ENCODE measurements around the gene RET. TPM values are rescaled to one million over a fixed set of nuclear protein-coding genes. Genes with fewer than 3 reads are reported as not detected.

The RET gene
- total and polyA plus RNA-seq, 2 of the 8 experiments (the other 6 are each of a cell fraction or from before 2014, with no cell fraction given): 6.7 to 8.4 TPM

DNA sequence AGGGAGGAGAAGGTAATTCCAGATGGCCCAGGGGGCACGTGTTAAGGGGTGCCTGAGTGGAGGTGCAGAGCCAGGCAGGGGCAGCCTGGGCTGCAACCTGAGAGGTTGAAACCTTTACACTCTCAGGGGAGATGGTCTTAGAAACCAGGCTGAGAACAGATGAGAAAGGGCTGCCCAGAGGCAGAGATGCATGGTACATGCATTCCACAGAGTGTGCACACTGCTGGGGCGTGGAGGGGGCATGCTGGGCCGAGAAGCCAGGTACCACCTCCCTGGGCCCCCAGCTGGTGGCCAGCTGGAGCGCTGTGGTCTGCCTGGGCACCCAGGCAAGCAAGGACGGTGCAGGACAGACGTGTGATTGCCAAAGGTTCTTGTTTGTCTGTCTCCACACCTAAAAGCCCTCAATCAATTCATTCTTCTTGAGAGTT, 47.2 kb downstream of the RET start (continued):
- TF ChIP-seq, protein P1, sequence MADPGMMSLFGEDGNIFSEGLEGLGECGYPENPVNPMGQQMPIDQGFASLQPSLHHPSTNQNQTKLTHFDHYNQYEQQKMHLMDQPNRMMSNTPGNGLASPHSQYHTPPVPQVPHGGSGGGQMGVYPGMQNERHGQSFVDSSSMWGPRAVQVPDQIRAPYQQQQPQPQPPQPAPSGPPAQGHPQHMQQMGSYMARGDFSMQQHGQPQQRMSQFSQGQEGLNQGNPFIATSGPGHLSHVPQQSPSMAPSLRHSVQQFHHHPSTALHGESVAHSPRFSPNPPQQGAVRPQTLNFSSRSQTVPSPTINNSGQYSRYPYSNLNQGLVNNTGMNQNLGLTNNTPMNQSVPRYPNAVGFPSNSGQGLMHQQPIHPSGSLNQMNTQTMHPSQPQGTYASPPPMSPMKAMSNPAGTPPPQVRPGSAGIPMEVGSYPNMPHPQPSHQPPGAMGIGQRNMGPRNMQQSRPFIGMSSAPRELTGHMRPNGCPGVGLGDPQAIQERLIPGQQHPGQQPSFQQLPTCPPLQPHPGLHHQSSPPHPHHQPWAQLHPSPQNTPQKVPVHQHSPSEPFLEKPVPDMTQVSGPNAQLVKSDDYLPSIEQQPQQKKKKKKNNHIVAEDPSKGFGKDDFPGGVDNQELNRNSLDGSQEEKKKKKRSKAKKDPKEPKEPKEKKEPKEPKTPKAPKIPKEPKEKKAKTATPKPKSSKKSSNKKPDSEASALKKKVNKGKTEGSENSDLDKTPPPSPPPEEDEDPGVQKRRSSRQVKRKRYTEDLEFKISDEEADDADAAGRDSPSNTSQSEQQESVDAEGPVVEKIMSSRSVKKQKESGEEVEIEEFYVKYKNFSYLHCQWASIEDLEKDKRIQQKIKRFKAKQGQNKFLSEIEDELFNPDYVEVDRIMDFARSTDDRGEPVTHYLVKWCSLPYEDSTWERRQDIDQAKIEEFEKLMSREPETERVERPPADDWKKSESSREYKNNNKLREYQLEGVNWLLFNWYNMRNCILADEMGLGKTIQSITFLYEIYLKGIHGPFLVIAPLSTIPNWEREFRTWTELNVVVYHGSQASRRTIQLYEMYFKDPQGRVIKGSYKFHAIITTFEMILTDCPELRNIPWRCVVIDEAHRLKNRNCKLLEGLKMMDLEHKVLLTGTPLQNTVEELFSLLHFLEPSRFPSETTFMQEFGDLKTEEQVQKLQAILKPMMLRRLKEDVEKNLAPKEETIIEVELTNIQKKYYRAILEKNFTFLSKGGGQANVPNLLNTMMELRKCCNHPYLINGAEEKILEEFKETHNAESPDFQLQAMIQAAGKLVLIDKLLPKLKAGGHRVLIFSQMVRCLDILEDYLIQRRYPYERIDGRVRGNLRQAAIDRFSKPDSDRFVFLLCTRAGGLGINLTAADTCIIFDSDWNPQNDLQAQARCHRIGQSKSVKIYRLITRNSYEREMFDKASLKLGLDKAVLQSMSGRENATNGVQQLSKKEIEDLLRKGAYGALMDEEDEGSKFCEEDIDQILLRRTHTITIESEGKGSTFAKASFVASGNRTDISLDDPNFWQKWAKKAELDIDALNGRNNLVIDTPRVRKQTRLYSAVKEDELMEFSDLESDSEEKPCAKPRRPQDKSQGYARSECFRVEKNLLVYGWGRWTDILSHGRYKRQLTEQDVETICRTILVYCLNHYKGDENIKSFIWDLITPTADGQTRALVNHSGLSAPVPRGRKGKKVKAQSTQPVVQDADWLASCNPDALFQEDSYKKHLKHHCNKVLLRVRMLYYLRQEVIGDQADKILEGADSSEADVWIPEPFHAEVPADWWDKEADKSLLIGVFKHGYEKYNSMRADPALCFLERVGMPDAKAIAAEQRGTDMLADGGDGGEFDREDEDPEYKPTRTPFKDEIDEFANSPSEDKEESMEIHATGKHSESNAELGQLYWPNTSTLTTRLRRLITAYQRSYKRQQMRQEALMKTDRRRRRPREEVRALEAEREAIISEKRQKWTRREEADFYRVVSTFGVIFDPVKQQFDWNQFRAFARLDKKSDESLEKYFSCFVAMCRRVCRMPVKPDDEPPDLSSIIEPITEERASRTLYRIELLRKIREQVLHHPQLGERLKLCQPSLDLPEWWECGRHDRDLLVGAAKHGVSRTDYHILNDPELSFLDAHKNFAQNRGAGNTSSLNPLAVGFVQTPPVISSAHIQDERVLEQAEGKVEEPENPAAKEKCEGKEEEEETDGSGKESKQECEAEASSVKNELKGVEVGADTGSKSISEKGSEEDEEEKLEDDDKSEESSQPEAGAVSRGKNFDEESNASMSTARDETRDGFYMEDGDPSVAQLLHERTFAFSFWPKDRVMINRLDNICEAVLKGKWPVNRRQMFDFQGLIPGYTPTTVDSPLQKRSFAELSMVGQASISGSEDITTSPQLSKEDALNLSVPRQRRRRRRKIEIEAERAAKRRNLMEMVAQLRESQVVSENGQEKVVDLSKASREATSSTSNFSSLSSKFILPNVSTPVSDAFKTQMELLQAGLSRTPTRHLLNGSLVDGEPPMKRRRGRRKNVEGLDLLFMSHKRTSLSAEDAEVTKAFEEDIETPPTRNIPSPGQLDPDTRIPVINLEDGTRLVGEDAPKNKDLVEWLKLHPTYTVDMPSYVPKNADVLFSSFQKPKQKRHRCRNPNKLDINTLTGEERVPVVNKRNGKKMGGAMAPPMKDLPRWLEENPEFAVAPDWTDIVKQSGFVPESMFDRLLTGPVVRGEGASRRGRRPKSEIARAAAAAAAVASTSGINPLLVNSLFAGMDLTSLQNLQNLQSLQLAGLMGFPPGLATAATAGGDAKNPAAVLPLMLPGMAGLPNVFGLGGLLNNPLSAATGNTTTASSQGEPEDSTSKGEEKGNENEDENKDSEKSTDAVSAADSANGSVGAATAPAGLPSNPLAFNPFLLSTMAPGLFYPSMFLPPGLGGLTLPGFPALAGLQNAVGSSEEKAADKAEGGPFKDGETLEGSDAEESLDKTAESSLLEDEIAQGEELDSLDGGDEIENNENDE (IDR thresholded peaks at IDR 0.05; ENCODE audit: insufficient replicate concordance, low read length): no peak
- TF ChIP-seq SP2 (IDR thresholded peaks at IDR 0.05; ENCODE audit: low read length) (no peak), ASH2L (IDR thresholded peaks at IDR 0.05; ENCODE audit: low read length) (no peak), SRF (IDR thresholded peaks at IDR 0.05; ENCODE audit: low read depth, low read length) (no peak), CTBP2 (IDR thresholded peaks at IDR 0.05; ENCODE audit: borderline replicate concordance, insufficient read depth, insufficient read length, low read length) (no peak), BACH1 (IDR thresholded peaks at IDR 0.05; ENCODE audit: low read length) (no peak), KDM5A (IDR thresholded peaks at IDR 0.05; ENCODE audit: low read length) (no peak), EP300 (IDR thresholded peaks at IDR 0.05; ENCODE audit: borderline replicate concordance in 1 of 2, low read depth in 2 of 2, low read length in 2 of 2) (no peak), SP1 (IDR thresholded peaks at IDR 0.05; ENCODE audit: low read depth, low read length) (no peak)
- TF ChIP-seq, protein P2, sequence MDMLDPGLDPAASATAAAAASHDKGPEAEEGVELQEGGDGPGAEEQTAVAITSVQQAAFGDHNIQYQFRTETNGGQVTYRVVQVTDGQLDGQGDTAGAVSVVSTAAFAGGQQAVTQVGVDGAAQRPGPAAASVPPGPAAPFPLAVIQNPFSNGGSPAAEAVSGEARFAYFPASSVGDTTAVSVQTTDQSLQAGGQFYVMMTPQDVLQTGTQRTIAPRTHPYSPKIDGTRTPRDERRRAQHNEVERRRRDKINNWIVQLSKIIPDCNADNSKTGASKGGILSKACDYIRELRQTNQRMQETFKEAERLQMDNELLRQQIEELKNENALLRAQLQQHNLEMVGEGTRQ (IDR thresholded peaks at IDR 0.05; ENCODE audit: low read length): no peak
- TF ChIP-seq, protein P3, sequence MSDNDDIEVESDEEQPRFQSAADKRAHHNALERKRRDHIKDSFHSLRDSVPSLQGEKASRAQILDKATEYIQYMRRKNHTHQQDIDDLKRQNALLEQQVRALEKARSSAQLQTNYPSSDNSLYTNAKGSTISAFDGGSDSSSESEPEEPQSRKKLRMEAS (IDR thresholded peaks at IDR 0.05): no peak

Measured in H1 (cell line).